GM23248 (cell line): ENCODE measurements around the gene CDK15. TPM values are rescaled to one million over a fixed set of nuclear protein-coding genes. Genes with fewer than 3 reads are reported as not detected.
A peak's percentile ranks its signal among the peaks of the same experiment; 100 is the strongest.

Experiments
- DNase-seq: peaks from one replicate; pipeline ENCODE4 v3.0.0-alpha.2; 2015
- H2AFZ ChIP-seq: fragments of 200-600 bp; sonication (generic); 2 replicates; pipeline ENCODE4 v1.6.1; 2016; ENCODE audit warnings: antibody characterized with exemption
- H3F3A ChIP-seq: fragments of 200-600 bp; sonication (generic); 2 replicates; pipeline ENCODE4 v1.6.1; 2016; ENCODE audit warnings: mild to moderate bottlenecking, antibody characterized with exemption, mixed run types; ENCODE audit not compliant: insufficient read depth
- H3K27ac ChIP-seq: fragments of 200-600 bp; sonication (generic); 2 replicates; pipeline ENCODE4 v1.5.1; 2016; ENCODE audit warnings: mild to moderate bottlenecking
- H3K27me3 ChIP-seq: fragments of 200-600 bp; sonication (generic); replicated peaks from 2 replicates; pipeline ENCODE4 v1.6.1; 2016; ENCODE audit warnings: mild to moderate bottlenecking; ENCODE audit not compliant: insufficient read depth
- H3K36me3 ChIP-seq: fragments of 200-600 bp; sonication (generic); 2 replicates; pipeline ENCODE4 v1.6.1; 2016; ENCODE audit warnings: low read depth, mild to moderate bottlenecking
- H3K4me1 ChIP-seq: fragments of 200-600 bp; sonication (generic); 2 replicates; pipeline ENCODE4 v1.6.1; 2016; ENCODE audit warnings: mild to moderate bottlenecking; ENCODE audit not compliant: insufficient read depth
- H3K4me2 ChIP-seq: fragments of 200-600 bp; sonication (generic); one replicate; pipeline ENCODE4 v1.6.1; 2016; ENCODE audit warnings: mild to moderate bottlenecking; ENCODE audit not compliant: unreplicated experiment
- H3K4me3 ChIP-seq: fragments of 200-600 bp; sonication (generic); 2 replicates; pipeline ENCODE4 v1.5.1; 2016; ENCODE audit warnings: mild to moderate bottlenecking
- H3K79me2 ChIP-seq: fragments of 200-600 bp; sonication (generic); 2 replicates; pipeline ENCODE4 v1.6.1; 2016; ENCODE audit warnings: mild to moderate bottlenecking; ENCODE audit not compliant: insufficient read depth
- H3K9ac ChIP-seq: fragments of 200-600 bp; sonication (generic); 2 replicates; pipeline ENCODE4 v1.6.1; 2016; ENCODE audit warnings: mild to moderate bottlenecking
- H3K9me2 ChIP-seq: fragments of 200-600 bp; sonication (generic); 2 replicates; pipeline ENCODE4 v1.6.1; 2016; ENCODE audit warnings: mixed run types, mild to moderate bottlenecking, moderate library complexity; ENCODE audit not compliant: insufficient read depth
- H3K9me3 ChIP-seq: fragments of 200-600 bp; sonication (generic); one replicate; pipeline ENCODE4 v1.6.1; 2017; ENCODE audit warnings: low read depth
- H4K20me1 ChIP-seq: fragments of 200-600 bp; sonication (generic); 2 replicates; pipeline ENCODE4 v1.6.0; 2016; ENCODE audit not compliant: insufficient read depth
- EZH2 ChIP-seq: fragments of 200-600 bp; sonication (generic); IDR thresholded peaks from 2 replicates; pipeline ENCODE4 v1.6.1; 2018; ENCODE audit warnings: antibody characterized with exemption, mild to moderate bottlenecking; ENCODE audit not compliant: insufficient read depth, poor library complexity, severe bottlenecking
- EZH2phosphoT487 ChIP-seq: fragments of 200-600 bp; sonication (generic); IDR thresholded peaks from 2 replicates; pipeline ENCODE4 v1.6.1; 2018; ENCODE audit warnings: antibody characterized with exemption, moderate library complexity, mild to moderate bottlenecking, low read depth; ENCODE audit not compliant: insufficient read depth
- WGBS, 2 experiments: methylation state at CpG; one replicate each; pipeline ENCODE4 v1.1.6; 2015 to 2017; ENCODE audit warnings: low lambda C conversion rate in 2 of 2, low coverage in 1 of 2; ENCODE audit errors: missing lambda C conversion rate in 2 of 2; 5-methylcytosine and 5-hydroxymethylcytosine counted together
- in situ Hi-C: fragments of 300-500 bp; cut with MboI; formaldehyde crosslinking; loops from 2 replicates; pipeline ENCODE4 v1.15.0; 2020
- polyA plus RNA-seq: library from polyadenylated mRNA; unstranded; fragments of >200 nt; fragmentation: Nextera tagmentation; extraction: Ambion mirVana; gene quantifications from 2 replicates; pipeline ENCODE4 v1.2.1, GENCODE V29; 2016
- total RNA-seq: library from RNA; depleted of rRNA; stranded (reverse); fragments of >200 nt; shearing (Covaris generic); gene quantifications from 2 replicates; pipeline ENCODE4 v1.2.3, GENCODE V29; 2014

CDK15 gene
- total and polyA plus RNA-seq, 2 experiments from 2014 or later: 0.88 to 1.3 TPM

DNA sequence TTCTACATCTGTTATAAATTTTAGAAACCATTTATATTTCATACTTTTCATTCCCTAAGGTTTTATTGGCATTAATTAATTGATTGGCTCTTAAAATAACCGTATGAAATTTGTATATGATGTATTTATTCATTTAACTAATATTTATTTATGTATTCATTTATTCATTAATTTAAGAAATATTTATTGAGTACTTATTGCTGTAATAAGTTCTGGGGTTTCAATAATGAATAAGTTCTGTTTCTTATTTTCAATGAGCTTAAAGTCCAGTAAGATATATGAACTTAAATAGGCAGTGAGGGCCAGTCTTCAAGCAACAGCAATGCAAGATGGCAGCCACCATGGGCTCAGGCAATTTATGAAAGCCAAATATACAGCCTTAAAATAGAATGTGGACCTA is 17.9 kb downstream of the CDK15 start:
- Histone ChIP-seq H3K27ac (no peak overlapping the region), H3F3A (0 out of 2 replicates have a peak, but pooled peaks cover 6% of the 10 kb centered on the region), H3K79me2 (no peaks in the 10 kb centered on the region), H3K4me2 (no peak overlapping the region), H3K4me1 (peaks cover 19% of the 10 kb centered on the region), H3K9me2 (no peaks in the 10 kb centered on the region), H2AFZ (no peak overlapping the region), H3K4me3 (no peak overlapping the region), H3K36me3 (no peaks in the 10 kb centered on the region), H3K27me3 (no peaks in the 10 kb centered on the region), H3K9me3 (no peaks in the 10 kb centered on the region), H4K20me1 (no peaks in the 10 kb centered on the region), H3K9ac (no peak overlapping the region)
- no peak for DNase-seq
- in situ Hi-C loops: no loop called here
- 16 to 19% methylated on average over 1 of the region's 1 CpG for WGBS, 2 experiments
- TF ChIP-seq EZH2 (no peak), EZH2phosphoT487 (no peak)

- Histone ChIP-seq H3K27ac (no peak overlapping the region), H4K20me1 (no peaks in the 10 kb centered on the region), H2AFZ (no peak overlapping the region), H3K4me2 (peak overlapping the region; percentile 16), H3K9me3 (no peaks in the 10 kb centered on the region), H3K4me1 (peaks cover 26% of the 10 kb centered on the region), H3K9me2 (no peaks in the 10 kb centered on the region), H3K27me3 (no peaks in the 10 kb centered on the region), H3F3A (peaks cover 26% of the 10 kb centered on the region), H3K36me3 (no peaks in the 10 kb centered on the region), H3K4me3 (no peak overlapping the region), H3K79me2 (no peaks in the 10 kb centered on the region), H3K9ac (no peak overlapping the region)
- peak; percentile 58 for DNase-seq
- in situ Hi-C loops: no loop called here
- 26 to 29% methylated on average over 3 of the region's 3 CpGs for WGBS, 2 experiments
- TF ChIP-seq EZH2phosphoT487 (no peak), EZH2 (no peak)
Observed at GRCh38 chr2:201827621-201828020, 21.3 kb downstream of the CDK15 start.

- H3K9me3 ChIP-seq: no peaks in the 10 kb centered on the region
- no peak overlapping the region for H2AFZ ChIP-seq
- no peak overlapping the region for H3K9ac ChIP-seq
- H3K36me3 ChIP-seq: no peaks in the 10 kb centered on the region
- no peak overlapping the region for H3K4me3 ChIP-seq
- H3K4me1 ChIP-seq: peaks cover 26% of the 10 kb centered on the region
- H3F3A ChIP-seq: peaks cover 26% of the 10 kb centered on the region
- H3K27me3 ChIP-seq: no peaks in the 10 kb centered on the region
- H4K20me1 ChIP-seq: no peaks in the 10 kb centered on the region
- TF ChIP-seq EZH2: no peak
- no peak for TF ChIP-seq EZH2phosphoT487
- in situ Hi-C loops: no loop called here
- H3K4me2 ChIP-seq: peak overlapping the region; percentile 16
- whole genome bisulfite sequencing, 2 experiments: 93 to 100% methylated on average over 2 of the region's 2 CpGs
- DNase-seq: no peak
- no peaks in the 10 kb centered on the region for H3K9me2 ChIP-seq
- no peaks in the 10 kb centered on the region for H3K79me2 ChIP-seq
- no peak overlapping the region for H3K27ac ChIP-seq
Observed at GRCh38 chr2:201828220-201828619, 21.9 kb downstream of the CDK15 start.

GRCh38 chr2:201830666-201831065 is 24.3 kb downstream of the CDK15 start:
- H3K4me2 ChIP-seq: peak overlapping the region; percentile 42
- H4K20me1 ChIP-seq: no peaks in the 10 kb centered on the region
- whole genome bisulfite sequencing, 2 experiments: 80 to 82% methylated on average over 1 of the region's 1 CpG
- TF ChIP-seq EZH2phosphoT487 (no peak), EZH2 (no peak)
- H3K36me3 ChIP-seq: no peaks in the 10 kb centered on the region
- H3K9me3 ChIP-seq: no peaks in the 10 kb centered on the region
- H3K4me1 ChIP-seq: peaks cover 26% of the 10 kb centered on the region
- in situ Hi-C loops: no loop called here
- no peaks in the 10 kb centered on the region for H3K79me2 ChIP-seq
- peaks cover 26% of the 10 kb centered on the region for H3F3A ChIP-seq
- H3K9ac ChIP-seq: no peak overlapping the region
- no peaks in the 10 kb centered on the region for H3K9me2 ChIP-seq
- H3K4me3 ChIP-seq: no peak overlapping the region
- no peak overlapping the region for H2AFZ ChIP-seq
- no peak for DNase-seq
- H3K27ac ChIP-seq: no peak overlapping the region
- no peaks in the 10 kb centered on the region for H3K27me3 ChIP-seq

- Histone ChIP-seq H3K4me1 (peaks cover 26% of the 10 kb centered on the region), H3K27ac (peak overlapping the region; percentile 17; the same call in 1 of the 2 replicates), H3K9me3 (no peaks in the 10 kb centered on the region), H3K9me2 (no peaks in the 10 kb centered on the region), H3K9ac (no peak overlapping the region), H4K20me1 (no peaks in the 10 kb centered on the region), H3K36me3 (no peaks in the 10 kb centered on the region), H3K4me3 (0 out of 2 replicates have a peak overlapping the region, but pooled peaks have one; percentile 2), H3K79me2 (no peaks in the 10 kb centered on the region), H3K4me2 (peak overlapping the region; percentile 42), H3F3A (peaks cover 26% of the 10 kb centered on the region), H2AFZ (no peak overlapping the region), H3K27me3 (no peaks in the 10 kb centered on the region)
- in situ Hi-C loops: no loop called here
- TF ChIP-seq EZH2phosphoT487 (peak; percentile 97), EZH2 (no peak)
- WGBS, 2 experiments: 4 to 6% methylated on average over 2 of the region's 2 CpGs
- DNase-seq: peak; percentile 83
Observed at GRCh38 chr2:201831469-201831868, 25.1 kb downstream of the CDK15 start.
